RKO (cell line): ENCODE measurements around the gene CD320.
"Not testable (repeated sequence)": the region's sequence is repeated elsewhere in the genome, so short reads cannot be mapped to it uniquely, and the experiment has no call there.

Source experiments
- DNase-seq: peaks from one replicate; pipeline ENCODE4 v3.0.0-alpha.2; 2016; ENCODE audit warnings: low spot score

Gene CD320

GRCh38 chr19:8308891-8309291 is 733 bp upstream of the CD320 start:
- no peak for DNase-seq

GRCh38 chr19:8307400-8307964 is 676 bp downstream of the CD320 start:
- DNase-seq, result peak; percentile 49

GRCh38 chr19:8306235-8307054 is 1.7 kb downstream of the CD320 start:
- DNase-seq, result no peak

- no peak for DNase-seq
These were observed 2.4 kb downstream of the CD320 start for GRCh38 chr19:8305798-8306197.

GRCh38 chr19:8304841-8305621 is 3.1 kb downstream of the CD320 start:
- DNase-seq, result no peak

GRCh38 chr19:8302734-8303133 is 5.4 kb downstream of the CD320 start:
- DNase-seq, result no peak

- DNase-seq, result no peak
These were observed 5.8 kb downstream of the CD320 start for GRCh38 chr19:8302357-8302691.

GRCh38 chr19:8291337-8291736 is 16.8 kb downstream of the CD320 start:
- DNase-seq, result not testable (repeated sequence)

GRCh38 chr19:8276508-8276907 is 31.6 kb downstream of the CD320 start:
- DNase-seq, result not testable (repeated sequence)

- no peak for DNase-seq
These were observed 38.4 kb downstream of the CD320 start for GRCh38 chr19:8269724-8270123.

GRCh38 chr19:8265872-8266271 is 42.3 kb downstream of the CD320 start:
- DNase-seq, result no peak

GRCh38 chr19:8264248-8264647 is 43.9 kb downstream of the CD320 start:
- DNase-seq, result not testable (repeated sequence)

GRCh38 chr19:8262431-8262830 is 45.7 kb downstream of the CD320 start:
- no peak for DNase-seq

- DNase-seq, result no peak
These were observed 46.3 kb downstream of the CD320 start for GRCh38 chr19:8261881-8262280.

GRCh38 chr19:8261347-8261746 is 46.8 kb downstream of the CD320 start:
- no peak for DNase-seq

- DNase-seq, result no peak
These were observed 48.3 kb downstream of the CD320 start for GRCh38 chr19:8259922-8260247.

GRCh38 chr19:8259142-8259921 is 48.8 kb downstream of the CD320 start:
- no peak for DNase-seq

- DNase-seq, result no peak
These were observed 51.1 kb downstream of the CD320 start for GRCh38 chr19:8257052-8257443.

- DNase-seq, result no peak
These were observed 51.7 kb downstream of the CD320 start for GRCh38 chr19:8256276-8257051.

GRCh38 chr19:8255426-8256125 is 52.6 kb downstream of the CD320 start:
- DNase-seq, result no peak
